ENCODE results near the gene FAM219A.
"Not testable (repeated sequence)": the region's sequence is repeated elsewhere in the genome, so short reads cannot be mapped to it uniquely, and the experiment has no call there.

Gene FAM219A

GRCh38 chr9:34363619-34364351 is 94.6 kb downstream of the FAM219A start:
- H3K9ac ChIP-seq (ENCODE audit: low read depth, low read length), result peak overlapping the region; percentile 37; the same call in 1 of the 2 replicates
- H3K9me3 ChIP-seq (ENCODE audit: control insufficient read depth, insufficient read depth, low read length), result no peaks in the 10 kb centered on the region
- H3K36me3 ChIP-seq (ENCODE audit: insufficient read depth, low read length), result no peaks in the 10 kb centered on the region
- H3K4me1 ChIP-seq (ENCODE audit: insufficient read depth, low read length), result peaks cover 23% of the 10 kb centered on the region

GRCh38 chr9:34362614-34363214 is 95.7 kb downstream of the FAM219A start:
- no peaks in the 10 kb centered on the region for H3K9me3 ChIP-seq (ENCODE audit: control insufficient read depth, insufficient read depth, low read length)
- H3K4me1 ChIP-seq (ENCODE audit: insufficient read depth, low read length), result peaks cover 23% of the 10 kb centered on the region
- no peak overlapping the region for H3K9ac ChIP-seq (ENCODE audit: low read depth, low read length)

GRCh38 chr9:34352957-34353356 is 105.4 kb downstream of the FAM219A start:
- H3K4me1 ChIP-seq (ENCODE audit: insufficient read depth, low read length); H3K9me3 ChIP-seq (ENCODE audit: control insufficient read depth, insufficient read depth, low read length); H3K9ac ChIP-seq (ENCODE audit: low read depth, low read length); H3K36me3 ChIP-seq (ENCODE audit: insufficient read depth, low read length): not testable (repeated sequence)

More at GRCh38 chr9:34362614-34363214, 95.7 kb downstream of the FAM219A start:
- H3K36me3 ChIP-seq (ENCODE audit: insufficient read depth, low read length), result no peaks in the 10 kb centered on the region

GRCh38 chr9:34352122-34352652 is 106.2 kb downstream of the FAM219A start:
- not testable (repeated sequence) for H3K9me3 ChIP-seq (ENCODE audit: control insufficient read depth, insufficient read depth, low read length); H3K4me1 ChIP-seq (ENCODE audit: insufficient read depth, low read length); H3K36me3 ChIP-seq (ENCODE audit: insufficient read depth, low read length); H3K9ac ChIP-seq (ENCODE audit: low read depth, low read length)

GRCh38 chr9:34349324-34349723 is 109.0 kb downstream of the FAM219A start:
- H3K36me3 ChIP-seq (ENCODE audit: insufficient read depth, low read length), result no peaks in the 10 kb centered on the region
- H3K9ac ChIP-seq (ENCODE audit: low read depth, low read length), result no peak overlapping the region
- H3K9me3 ChIP-seq (ENCODE audit: control insufficient read depth, insufficient read depth, low read length), result no peaks in the 10 kb centered on the region
- H3K4me1 ChIP-seq (ENCODE audit: insufficient read depth, low read length), result no peaks in the 10 kb centered on the region

All from ES-I3 (cell line).